WTC11 (cell line): Measurements from ENCODE around the gene UGT2B7.

Source experiments
- CREM ChIP-seq: sonication (generic); formaldehyde crosslinking; IDR thresholded peaks from 2 replicates; pipeline ENCODE4 v1.8.1; 2022; ENCODE audit warnings: mild to moderate bottlenecking, missing genetic modification reagents, moderate library complexity
- CTCF ChIP-seq: fragments of 200-600 bp; IDR thresholded peaks from 2 replicates; pipeline ENCODE4 v1.8.0; 2022; ENCODE audit warnings: antibody characterized with exemption
- FOXP1 ChIP-seq: sonication (generic); formaldehyde crosslinking; IDR thresholded peaks from 2 replicates; pipeline ENCODE4 v1.8.0; 2022; ENCODE audit warnings: missing genetic modification reagents, mild to moderate bottlenecking, moderate library complexity, borderline replicate concordance
- KAT7 ChIP-seq: sonication (generic); formaldehyde crosslinking; IDR thresholded peaks from 2 replicates; pipeline ENCODE4 v1.8.1; 2023; ENCODE audit warnings: missing genetic modification reagents, mild to moderate bottlenecking, borderline replicate concordance
- MLX ChIP-seq: sonication (generic); formaldehyde crosslinking; IDR thresholded peaks from 2 replicates; pipeline ENCODE4 v1.8.1; 2023; ENCODE audit warnings: mild to moderate bottlenecking, missing genetic modification reagents, moderate library complexity
- TEAD1 ChIP-seq: sonication (generic); formaldehyde crosslinking; IDR thresholded peaks from 2 replicates; pipeline ENCODE4 v1.8.0; 2022; ENCODE audit warnings: mild to moderate bottlenecking, missing genetic modification reagents
- TEAD4 ChIP-seq: sonication (generic); formaldehyde crosslinking; IDR thresholded peaks from 2 replicates; pipeline ENCODE4 v1.8.0; 2022; ENCODE audit warnings: mild to moderate bottlenecking, missing genetic modification reagents
- USF2 ChIP-seq: sonication (generic); formaldehyde crosslinking; IDR thresholded peaks from 2 replicates; pipeline ENCODE4 v1.8.1; 2023; ENCODE audit warnings: mild to moderate bottlenecking, missing genetic modification reagents, moderate library complexity

- TF ChIP-seq CTCF = no peak
- TF ChIP-seq TEAD4 (CRISPR knock-in tag) = no peak
- TF ChIP-seq MLX (CRISPR knock-in tag) = no peak
- no peak for TF ChIP-seq USF2
- TF ChIP-seq CREM (CRISPR knock-in tag) = no peak
- no peak for TF ChIP-seq FOXP1
- no peak for TF ChIP-seq KAT7 (CRISPR knock-in tag)
- no peak for TF ChIP-seq TEAD1 (CRISPR knock-in tag)
Observed at GRCh38 chr4:69096810-69097209, 536 bp downstream of the UGT2B7 start.
